GM21360 (cell line): ENCODE measurements around the gene C11orf21.
A peak's percentile ranks its signal among the peaks of the same experiment; 100 is the strongest.

Experiments
- ATAC-seq: cut with Tn5 transposase; IDR thresholded peaks from one replicate; pipeline ENCODE4 v1.9.1; 2021; ENCODE audit warnings: mild to moderate bottlenecking, moderate library complexity; ENCODE audit not compliant: unreplicated experiment

C11orf21 gene

GRCh38 chr11:2273311-2273710 lies 28.4 kb downstream of the C11orf21 start:
- no peak for ATAC-seq

GRCh38 chr11:2272946-2273280 lies 28.8 kb downstream of the C11orf21 start:
- no peak for ATAC-seq

DNA sequence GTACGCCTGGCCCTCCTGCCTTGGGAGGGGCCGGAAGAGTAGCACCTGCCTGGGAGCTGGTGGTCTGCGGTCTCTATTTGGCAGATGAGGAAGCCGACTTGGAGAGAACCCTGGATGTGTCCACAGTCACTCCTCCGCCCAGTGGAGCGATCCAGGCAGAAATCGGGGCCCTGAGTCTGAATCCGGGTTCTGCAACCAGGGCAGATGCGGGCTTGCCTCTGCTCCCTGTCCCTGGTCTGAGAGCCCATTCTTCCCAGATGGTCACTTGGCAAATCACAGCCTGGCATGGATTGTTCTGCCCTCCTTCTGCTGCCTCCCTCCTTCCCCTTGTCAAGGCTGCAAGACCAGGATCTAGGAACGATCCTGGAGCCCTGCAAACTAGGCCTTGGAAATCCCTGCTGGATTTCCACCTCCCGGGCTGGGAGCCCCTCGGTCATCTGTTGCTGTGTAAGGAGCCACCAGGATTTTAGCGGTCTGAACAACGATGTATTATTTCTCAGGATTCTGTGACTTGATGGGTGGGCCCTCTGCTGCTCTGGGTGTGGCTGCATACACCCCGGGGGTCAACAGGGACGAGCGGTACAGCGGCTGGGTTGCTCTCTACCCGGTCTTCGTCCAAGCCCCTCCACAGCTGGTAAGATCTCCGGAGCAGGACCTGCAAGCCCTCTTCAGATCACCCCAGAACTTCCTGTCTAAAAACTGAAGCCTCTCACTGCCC lies 29.3 kb downstream of the C11orf21 start:
- no peak for ATAC-seq

DNA sequence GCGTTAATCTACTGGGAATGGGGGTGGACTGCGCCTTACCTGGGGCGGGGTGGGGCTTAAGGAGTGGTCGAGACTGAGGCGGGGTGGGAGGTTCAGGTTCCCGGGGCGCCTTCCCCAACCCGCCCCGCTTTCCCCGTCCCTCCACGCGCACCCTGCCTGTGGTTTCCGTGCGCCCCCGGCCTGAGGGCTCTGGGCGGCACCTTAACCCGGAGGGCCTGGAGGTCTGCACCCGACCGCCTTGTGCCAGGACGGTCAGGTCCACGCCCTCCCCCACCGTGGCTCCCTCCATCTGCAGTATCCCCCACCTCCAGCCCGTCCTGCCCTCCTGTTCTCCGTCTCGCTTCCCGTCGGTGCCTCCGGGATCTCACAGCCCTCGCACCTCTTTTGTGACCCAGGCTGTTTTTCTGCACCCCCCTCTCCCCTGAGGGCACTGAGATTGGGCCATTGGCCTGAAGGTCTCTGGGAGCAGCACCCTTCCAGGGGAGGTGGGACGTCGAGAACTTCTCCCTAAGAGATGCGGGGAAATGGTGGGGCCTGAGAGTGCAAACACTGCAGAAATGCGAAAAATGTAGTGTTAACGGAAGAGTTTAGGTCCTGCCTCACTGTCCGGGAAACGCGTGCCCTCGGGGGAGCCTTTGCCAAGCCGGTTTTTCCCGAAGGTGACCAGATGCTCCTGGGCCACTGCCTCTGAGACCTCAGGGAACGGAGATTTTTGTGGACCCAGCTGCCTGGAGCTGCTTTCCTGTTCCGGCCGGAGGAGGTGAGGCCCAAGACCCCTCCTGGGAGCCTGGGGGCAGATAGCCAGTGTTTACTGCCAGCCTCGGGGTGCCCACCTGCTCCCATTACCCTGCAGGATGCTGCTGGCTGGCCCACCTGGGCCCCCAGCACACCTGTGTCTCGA lies 30.1 kb downstream of the C11orf21 start:
- no peak for ATAC-seq

DNA sequence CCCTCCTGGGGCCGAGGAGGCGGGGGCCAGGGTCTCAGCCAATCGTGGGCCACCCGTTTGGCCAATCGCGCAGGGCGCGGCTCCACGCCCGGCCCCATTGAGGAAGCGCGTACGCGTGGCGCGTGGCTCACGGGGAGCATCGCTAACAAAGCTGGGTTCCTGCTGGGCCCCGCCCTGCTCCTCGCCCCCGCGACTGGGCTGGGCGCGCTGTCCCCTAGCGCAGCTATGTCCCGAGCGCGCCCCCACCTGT lies 30.7 kb downstream of the C11orf21 start:
- ATAC-seq, result no peak

GRCh38 chr11:2270322-2271076 lies 31.2 kb downstream of the C11orf21 start, which contains the start of gene ASCL2:
Gene ASCL2 (minus strand): TSS chr11:2270588. CDS start chr11:2270332, 256 bp downstream.
- ATAC-seq, result no peak

- no peak for ATAC-seq
These were observed 32.0 kb downstream of the C11orf21 start for GRCh38 chr11:2269601-2270321.

DNA sequence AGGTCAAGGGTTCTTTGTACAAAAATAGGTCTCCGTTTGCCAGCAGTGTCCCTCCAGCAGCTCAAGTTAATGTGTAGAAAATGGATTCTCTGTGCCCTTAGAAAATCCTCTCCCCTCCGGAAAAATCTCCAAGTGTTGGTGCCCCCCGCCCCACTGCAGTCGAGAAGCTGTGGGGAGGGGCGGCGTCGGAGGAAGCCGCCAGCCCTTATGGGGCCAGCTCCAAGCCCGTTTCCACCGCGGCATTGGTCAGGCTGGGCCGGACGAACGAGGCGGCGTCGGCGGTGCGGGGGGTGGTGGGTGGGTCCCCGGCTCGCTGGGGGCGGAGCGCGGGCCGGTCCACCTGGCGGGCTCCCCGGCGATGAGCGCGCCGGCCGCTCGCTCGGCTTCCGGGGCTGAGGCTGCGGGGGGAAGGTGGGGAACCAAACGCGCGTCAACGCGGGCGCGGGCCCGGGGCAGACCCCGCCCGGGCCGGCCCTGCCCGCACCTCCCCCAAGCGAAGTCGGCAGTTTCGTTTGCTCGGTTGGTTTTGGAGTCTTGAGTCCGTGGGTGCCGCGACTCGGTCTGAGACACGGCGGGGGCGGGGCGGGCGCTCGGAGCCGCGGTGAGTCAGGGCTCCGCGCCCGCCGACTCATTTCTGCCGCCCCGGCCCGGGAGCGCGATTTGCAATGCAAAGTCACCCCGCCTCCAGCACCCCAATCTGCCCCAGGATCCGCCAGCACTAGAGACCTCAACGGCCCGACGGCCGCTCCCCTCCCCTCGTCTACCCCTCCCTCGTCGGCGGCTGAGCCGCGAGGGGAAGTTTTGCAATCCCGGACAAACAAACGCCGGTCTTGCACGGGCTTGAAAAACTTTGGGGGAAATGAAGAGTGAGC lies 32.8 kb downstream of the C11orf21 start:
- ATAC-seq, result no peak

- ATAC-seq, result no peak
These were observed 33.6 kb downstream of the C11orf21 start for GRCh38 chr11:2267851-2268728.

GRCh38 chr11:2267306-2267850 lies 34.3 kb downstream of the C11orf21 start:
- ATAC-seq, result no peak

DNA sequence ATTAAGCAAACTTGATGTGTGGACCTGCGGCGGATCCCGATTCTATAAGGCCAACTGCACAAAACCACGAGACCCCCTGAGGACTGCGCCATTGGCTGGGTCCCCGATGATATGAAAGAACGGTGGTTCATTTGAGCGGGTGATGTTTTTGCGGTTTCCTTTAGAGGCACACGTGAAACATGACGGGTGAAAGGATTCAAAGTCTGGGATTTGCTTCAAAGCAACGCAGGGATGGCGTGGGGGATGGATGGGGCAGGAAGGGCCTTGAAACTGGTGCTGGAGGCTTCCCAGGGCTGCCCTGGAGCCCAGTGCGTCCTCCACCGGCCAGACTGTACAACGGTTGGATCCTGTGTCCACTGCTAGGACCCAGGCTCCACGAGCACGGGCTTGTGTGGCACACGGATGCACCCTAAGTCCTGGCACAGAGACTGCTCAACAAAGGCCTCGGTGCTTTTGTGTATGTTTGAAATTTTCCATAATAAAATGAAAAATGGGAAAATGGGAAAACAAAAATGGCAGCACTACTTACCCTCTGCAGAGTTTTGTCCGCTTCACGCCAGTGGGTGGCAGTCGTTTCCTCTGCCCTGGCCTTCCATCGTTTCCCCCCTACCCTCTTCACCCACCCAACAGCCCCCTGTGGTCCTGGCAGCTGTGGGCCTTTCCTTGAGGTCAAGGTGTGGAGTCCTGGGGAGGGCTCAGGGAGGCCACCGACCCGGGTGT lies 35.0 kb downstream of the C11orf21 start:
- ATAC-seq, result no peak

DNA sequence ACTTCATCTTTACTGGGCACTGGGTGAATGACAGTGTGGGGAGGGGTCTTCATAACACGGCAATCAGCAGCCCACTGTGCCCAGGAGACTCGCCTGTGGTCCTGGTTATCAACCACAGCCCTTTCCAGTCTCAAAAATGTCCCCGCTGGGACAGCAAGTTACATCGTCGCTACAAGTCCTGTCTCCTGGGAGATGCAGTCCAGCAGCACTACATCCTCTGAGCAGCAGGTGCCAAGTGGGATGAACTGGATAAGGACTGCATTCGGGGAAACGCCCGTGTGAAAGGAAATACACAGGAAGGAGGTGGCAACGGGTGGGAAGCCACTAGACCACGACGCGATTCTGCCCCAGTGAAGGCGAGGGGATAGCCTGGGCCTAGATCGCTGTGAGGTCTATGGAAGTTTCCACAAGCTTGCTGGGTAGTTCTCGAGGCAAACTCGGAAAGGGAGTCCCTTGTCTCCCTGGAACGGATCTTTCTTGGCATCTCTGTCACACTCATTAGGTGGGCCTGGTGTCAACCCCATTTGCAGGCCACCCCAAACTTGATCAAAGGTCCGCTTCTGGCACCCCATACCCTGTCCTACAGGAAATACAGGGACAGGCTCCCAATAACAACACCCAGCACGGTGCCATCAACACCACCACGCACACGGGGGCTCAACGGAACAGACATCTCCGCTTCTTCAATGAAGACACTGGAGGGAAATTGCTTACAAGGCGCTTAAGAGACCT lies 35.7 kb downstream of the C11orf21 start:
- ATAC-seq, result no peak

DNA sequence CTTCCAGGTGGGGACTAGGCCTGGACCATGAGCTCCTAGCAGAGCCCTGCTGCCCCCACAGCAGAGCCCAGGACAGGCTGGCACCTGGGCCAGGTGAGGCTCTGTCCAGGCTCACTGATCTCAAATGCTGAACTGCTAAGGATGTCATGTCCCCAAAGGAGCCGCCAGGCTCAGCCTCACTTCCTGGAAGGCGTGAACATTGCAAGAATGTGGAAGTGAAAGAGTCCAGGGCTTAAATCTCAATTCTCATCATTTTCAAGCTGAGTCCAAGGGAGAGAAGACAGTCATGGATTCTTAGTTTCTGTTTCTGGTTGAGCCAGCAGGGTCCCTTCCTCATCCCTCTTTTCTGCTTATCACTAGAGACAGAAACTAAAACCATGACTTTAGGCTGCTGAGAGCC lies 36.3 kb downstream of the C11orf21 start:
- ATAC-seq, result peak; percentile 61

DNA sequence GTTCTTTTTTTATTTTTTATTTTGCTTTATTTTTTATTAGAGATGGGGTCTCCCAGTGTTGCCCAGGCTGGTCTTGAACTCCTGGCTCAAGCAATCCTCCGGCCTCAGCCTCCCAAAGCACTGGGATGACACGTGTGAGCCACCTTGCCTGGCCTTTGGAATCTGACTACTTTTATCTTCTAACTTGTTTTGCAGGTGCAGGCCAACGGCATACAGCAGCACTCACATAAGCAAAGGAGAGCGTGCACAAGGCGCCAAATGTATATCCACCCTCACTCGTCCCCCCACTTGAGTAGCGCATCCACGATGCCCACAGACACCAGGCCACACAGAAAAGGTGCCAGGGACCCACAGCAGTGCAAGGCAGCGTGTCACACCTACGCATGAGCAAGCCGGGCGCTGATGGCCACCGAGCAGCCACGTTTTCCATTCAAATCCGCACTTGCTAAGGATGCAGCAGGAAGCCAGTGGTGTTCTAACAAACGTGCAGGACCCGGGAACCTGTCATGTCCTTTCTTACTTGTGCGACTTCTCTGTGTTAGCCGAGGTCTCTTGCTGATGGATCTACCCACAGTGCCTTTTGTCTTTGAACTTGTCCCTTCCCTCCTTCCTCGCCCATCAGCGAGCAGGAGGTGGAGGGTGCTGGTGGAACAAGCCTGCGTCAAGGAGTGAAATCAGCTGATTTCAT lies 37.2 kb downstream of the C11orf21 start:
- no peak for ATAC-seq

GRCh38 chr11:2263724-2264360 lies 37.9 kb downstream of the C11orf21 start:
- no peak for ATAC-seq

DNA sequence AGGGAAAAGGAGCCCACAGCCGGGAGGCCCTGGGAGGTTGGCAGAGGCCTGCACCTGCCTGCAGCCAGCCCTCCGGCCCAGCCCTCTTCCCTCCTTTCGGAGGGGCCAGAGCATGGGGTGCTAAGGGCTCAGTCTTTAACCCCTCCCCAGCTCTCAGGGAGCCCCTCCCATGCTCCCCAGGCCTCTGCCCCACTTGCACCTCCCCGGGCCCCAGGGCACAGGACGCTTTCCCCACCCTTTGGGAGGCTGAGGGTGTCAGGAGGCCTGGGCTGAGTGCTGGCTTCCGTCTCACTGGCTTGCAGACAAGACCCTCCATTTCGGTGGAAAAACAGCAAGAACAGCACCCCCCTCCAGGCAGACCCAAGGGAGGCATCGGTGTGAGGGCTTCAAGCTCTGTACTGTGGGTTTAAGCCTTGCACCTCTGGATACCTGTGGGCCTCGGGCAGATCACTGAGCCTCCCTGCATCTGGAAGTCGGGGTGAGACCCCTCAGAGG lies 38.6 kb downstream of the C11orf21 start:
- ATAC-seq, result no peak
